GM12878 (cell line): ENCODE data around the gene TRAIP. TPM values are rescaled to one million over a fixed set of nuclear protein-coding genes. Genes with fewer than 3 reads are reported as not detected.

Experiments used
- ATAC-seq: fragments of 200-7000 bp; cut with Tn5 transposase; 3 replicates; pipeline ENCODE4 v1.9.1; 2020; ENCODE audit warnings: mild to moderate bottlenecking, moderate library complexity
- BruUV-seq: library from RNA; stranded (reverse); fragments of 400-500 nt; replicated peaks from 2 replicates; lab custom pipeline; 2021; lab: Mats Ljungman, UMichigan
- CTCF ChIA-PET: fragments of 300-600 bp; sonication (Branson Sonifier 250); formaldehyde crosslinking; extraction: SDS; loops from one replicate; lab custom pipeline; 2021; ENCODE audit warnings: inconsistent platforms; lab: Yijun Ruan, JAX
- POLR2A ChIA-PET: fragments of 350-600 bp; formaldehyde crosslinking; extraction: SDS; loops from one replicate; lab custom pipeline; 2021; ENCODE audit warnings: inconsistent platforms; lab: Charles Lee
- RAD21 ChIA-PET: fragments of 300-600 bp; sonication (Branson Sonifier 250); formaldehyde crosslinking; loops from one replicate; lab custom pipeline; 2023; ENCODE audit warnings: antibody characterized with exemption; ENCODE audit not compliant: unreplicated experiment; lab: Charles Lee
- SMC1A ChIA-PET: fragments of 300-600 bp; sonication (Branson Sonifier 250); formaldehyde crosslinking; loops from one replicate; lab custom pipeline; 2023; ENCODE audit not compliant: unreplicated experiment, uncharacterized antibody; lab: Charles Lee
- DNase-seq: peaks from one replicate; pipeline ENCODE4 v3.0.0-alpha.2; 2011; ENCODE audit warnings: low read depth, low spot score
- FAIRE-seq: peaks from 3 replicates; lab custom pipeline; 2011; peaks lifted over from hg19 to GRCh38; lab: Jason Lieb, UNC
- H2AFZ ChIP-seq: 2 replicates; pipeline ENCODE4 v1.6.0; 2011; ENCODE audit warnings: low read depth, low read length, control low read depth; ENCODE audit not compliant: control insufficient read depth
- H3K27ac ChIP-seq: 2 replicates; pipeline ENCODE4 v1.5.1; 2011; ENCODE audit warnings: control low read depth; ENCODE audit not compliant: control insufficient read depth, insufficient read depth
- H3K27me3 ChIP-seq, 2 experiments: replicated peaks in 1 of 2; 2 replicates each; pipeline versions ENCODE4 v1.6.0 to v1.6.1; 2011; ENCODE audit warnings: low read length in 1 of 2; ENCODE audit not compliant: control insufficient read depth in 2 of 2, insufficient read depth in 2 of 2
- H3K36me3 ChIP-seq, 2 experiments: 2 replicates each; pipeline ENCODE4 v1.5.1; 2011; ENCODE audit warnings: low read length in 1 of 2; ENCODE audit not compliant: control insufficient read depth in 2 of 2, insufficient read depth in 2 of 2
- H3K4me1 ChIP-seq: 2 replicates; pipeline ENCODE4 v1.6.1; 2011; ENCODE audit warnings: mild to moderate bottlenecking, low read length, moderate library complexity, mixed read lengths; ENCODE audit not compliant: control insufficient read depth, insufficient read depth
- H3K4me2 ChIP-seq: 2 replicates; pipeline ENCODE4 v1.6.0; 2011; ENCODE audit warnings: control low read depth; ENCODE audit not compliant: control insufficient read depth, insufficient read depth
- H3K4me3 ChIP-seq: fragments of 200-600 bp; sonication (generic); 2 replicates; pipeline ENCODE4 v1.5.1; 2016
- H3K79me2 ChIP-seq: 2 replicates; pipeline ENCODE4 v1.6.0; 2011; ENCODE audit warnings: low read length; ENCODE audit not compliant: control insufficient read depth, insufficient read depth
- H3K9ac ChIP-seq: 2 replicates; pipeline ENCODE4 v1.8.0; 2011; ENCODE audit warnings: low read length, control low read depth, mixed read lengths; ENCODE audit not compliant: control insufficient read depth, insufficient read depth
- H3K9me3 ChIP-seq: replicated peaks from 3 replicates; pipeline ENCODE4 v1.5.1; 2011; ENCODE audit warnings: mild to moderate bottlenecking, low read length; ENCODE audit not compliant: control insufficient read depth, insufficient read depth
- H4K20me1 ChIP-seq: 2 replicates; pipeline ENCODE4 v1.6.0; 2011; ENCODE audit not compliant: control insufficient read depth, insufficient read depth
- CHD2 ChIP-seq: IDR thresholded peaks from 2 replicates; pipeline ENCODE4 v1.6.1; 2011; ENCODE audit warnings: low read depth, low read length, improper control_type of control experiment, borderline replicate concordance
- JUNB ChIP-seq: IDR thresholded peaks from 2 replicates; pipeline ENCODE4 v1.6.1; 2016; ENCODE audit warnings: antibody characterized with exemption, mild to moderate bottlenecking
- LARP7 ChIP-seq: fragments of 450-650 bp; IDR thresholded peaks from 2 replicates; pipeline ENCODE4 v1.6.1; 2017; ENCODE audit warnings: mild to moderate bottlenecking
- NBN ChIP-seq: fragments of 450-650 bp; IDR thresholded peaks from 2 replicates; pipeline ENCODE4 v1.6.1; 2016
- NFXL1 ChIP-seq: fragments of 450-650 bp; IDR thresholded peaks from 2 replicates; pipeline ENCODE4 v1.6.1; 2017; ENCODE audit warnings: antibody characterized with exemption, mild to moderate bottlenecking, borderline replicate concordance
- NFYA ChIP-seq: IDR thresholded peaks from 2 replicates; pipeline ENCODE4 v1.6.1; 2011; ENCODE audit warnings: low read depth, mild to moderate bottlenecking, low read length, improper control_type of control experiment, borderline replicate concordance
- PAX5 ChIP-seq: IDR thresholded peaks from 2 replicates; pipeline ENCODE4 v1.6.1; 2011; ENCODE audit warnings: low read depth, low read length, borderline replicate concordance
- POU2F2 ChIP-seq: IDR thresholded peaks from 3 replicates; pipeline ENCODE4 v1.6.1; 2011; ENCODE audit warnings: low read depth, mild to moderate bottlenecking, low read length, borderline replicate concordance
- RBBP5 ChIP-seq: fragments of 200-600 bp; sonication (generic); conservative IDR thresholded peaks from 2 replicates; pipeline ENCODE4 v1.6.1; 2016
- SMAD5 ChIP-seq: IDR thresholded peaks from 2 replicates; pipeline ENCODE4 v1.6.1; 2016; ENCODE audit warnings: antibody characterized with exemption, low read depth
- SMC3 ChIP-seq: IDR thresholded peaks from 2 replicates; pipeline ENCODE4 v1.6.1; 2011; ENCODE audit warnings: low read length, improper control_type of control experiment, borderline replicate concordance
- STAT3 ChIP-seq: IDR thresholded peaks from 2 replicates; pipeline ENCODE4 v1.6.1; 2011; ENCODE audit warnings: low read depth, low read length, improper control_type of control experiment
- TAF1 ChIP-seq: IDR thresholded peaks from 2 replicates; pipeline ENCODE4 v1.6.1; 2011; ENCODE audit warnings: mild to moderate bottlenecking, low read depth, low read length, borderline replicate concordance
- TCF12 ChIP-seq: IDR thresholded peaks from 2 replicates; pipeline ENCODE4 v1.6.1; 2011; ENCODE audit warnings: low read depth, mild to moderate bottlenecking, low read length
- TCF3 ChIP-seq: IDR thresholded peaks from 2 replicates; pipeline ENCODE4 v1.6.1; 2012; ENCODE audit warnings: low read depth, mild to moderate bottlenecking, low read length, borderline replicate concordance; ENCODE audit not compliant: insufficient read depth
- YY1 ChIP-seq: IDR thresholded peaks from 2 replicates; pipeline ENCODE4 v1.6.1; 2011; ENCODE audit warnings: low read depth, mild to moderate bottlenecking, low read length
- WGBS: methylation state at CpG from one replicate; pipeline ENCODE4 v1.1.6; 2016; ENCODE audit warnings: low lambda C conversion rate; ENCODE audit not compliant: insufficient replicate concordance, insufficient coverage; ENCODE audit errors: missing lambda C conversion rate; 5-methylcytosine and 5-hydroxymethylcytosine counted together
- in situ Hi-C: fragments of 300-500 bp; cut with MboI; formaldehyde crosslinking; loops from 9 replicates; pipeline ENCODE4 v1.14.3; 2018; ENCODE audit warnings: mixed read lengths
- intact Hi-C: fragments of 100-400 bp; cut with micrococcal nuclease; formaldehyde crosslinking; loops from one replicate; pipeline ENCODE4 v1.14.2; 2022; ENCODE audit not compliant: unreplicated experiment
- polyA plus RNA-seq, 11 experiments: library from polyadenylated mRNA; depleted of rRNA in 4 of 11; unstranded in 6 of 11; stranded (reverse) in 5 of 11; fragments of >200 nt; fragmentation: Nextera tagmentation in 4 of 11; fragmentation: Illumina TruSeq in 1 of 11; extraction: Ambion mirVana in 4 of 11; extraction: Trizol in 1 of 11; gene quantifications; 1 replicate in 1 of 11; 2 replicates in 10 of 11; pipeline versions ENCODE4 v1.2.1 to v1.2.3, GENCODE V29; 2011 to 2016; ENCODE audit warnings: inconsistent platforms in 2 of 11, missing spikeins in 2 of 11, low read depth in 1 of 11
- total RNA-seq, 4 experiments: library from RNA; depleted of rRNA in 3 of 4; stranded (reverse); fragments of >200 nt in 3 of 4; fragmentation: Illumina TruSeq in 1 of 4; extraction: Trizol in 1 of 4; gene quantifications; 2 replicates each; pipeline versions ENCODE4 v1.2.1 to v1.2.3, GENCODE V29; 2013 to 2021
- TF ChIP-seq, protein P1 (sequence below): fragments of 150-350 bp; IDR thresholded peaks from 2 replicates; pipeline ENCODE4 v1.6.1; 2016; ENCODE audit warnings: low read depth, low read length
- TF ChIP-seq, protein P2 (sequence below): fragments of 450-650 bp; IDR thresholded peaks from 2 replicates; pipeline ENCODE4 v1.6.1; 2016; ENCODE audit warnings: mild to moderate bottlenecking

Gene TRAIP
- total and polyA plus RNA-seq, 10 of the 15 experiments (the other 5 are each of a cell fraction or from before 2014, with no cell fraction given), result 15.9 to 37.0 (median 23.1) TPM

DNA sequence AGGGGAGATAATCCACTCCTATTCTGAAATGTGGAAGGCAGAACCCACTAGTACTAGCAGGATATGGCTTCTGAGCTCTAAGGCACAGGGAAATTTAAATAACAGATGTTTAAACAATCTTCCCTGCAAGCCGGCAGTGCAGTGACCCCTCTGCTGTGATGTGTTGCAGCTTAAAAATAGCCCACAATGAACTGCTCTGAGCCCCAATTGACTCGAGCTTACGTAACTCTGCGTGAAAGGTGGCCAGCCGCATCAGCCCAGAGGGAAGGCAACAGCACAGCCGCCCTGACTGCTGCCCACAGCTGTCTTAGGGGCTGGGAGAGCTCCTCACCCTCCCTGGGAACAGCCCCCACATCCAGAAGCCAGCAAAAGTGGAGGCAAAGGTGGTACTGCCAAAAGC is 25.8 kb upstream of the TRAIP start (continued):
- TF ChIP-seq, protein P1, sequence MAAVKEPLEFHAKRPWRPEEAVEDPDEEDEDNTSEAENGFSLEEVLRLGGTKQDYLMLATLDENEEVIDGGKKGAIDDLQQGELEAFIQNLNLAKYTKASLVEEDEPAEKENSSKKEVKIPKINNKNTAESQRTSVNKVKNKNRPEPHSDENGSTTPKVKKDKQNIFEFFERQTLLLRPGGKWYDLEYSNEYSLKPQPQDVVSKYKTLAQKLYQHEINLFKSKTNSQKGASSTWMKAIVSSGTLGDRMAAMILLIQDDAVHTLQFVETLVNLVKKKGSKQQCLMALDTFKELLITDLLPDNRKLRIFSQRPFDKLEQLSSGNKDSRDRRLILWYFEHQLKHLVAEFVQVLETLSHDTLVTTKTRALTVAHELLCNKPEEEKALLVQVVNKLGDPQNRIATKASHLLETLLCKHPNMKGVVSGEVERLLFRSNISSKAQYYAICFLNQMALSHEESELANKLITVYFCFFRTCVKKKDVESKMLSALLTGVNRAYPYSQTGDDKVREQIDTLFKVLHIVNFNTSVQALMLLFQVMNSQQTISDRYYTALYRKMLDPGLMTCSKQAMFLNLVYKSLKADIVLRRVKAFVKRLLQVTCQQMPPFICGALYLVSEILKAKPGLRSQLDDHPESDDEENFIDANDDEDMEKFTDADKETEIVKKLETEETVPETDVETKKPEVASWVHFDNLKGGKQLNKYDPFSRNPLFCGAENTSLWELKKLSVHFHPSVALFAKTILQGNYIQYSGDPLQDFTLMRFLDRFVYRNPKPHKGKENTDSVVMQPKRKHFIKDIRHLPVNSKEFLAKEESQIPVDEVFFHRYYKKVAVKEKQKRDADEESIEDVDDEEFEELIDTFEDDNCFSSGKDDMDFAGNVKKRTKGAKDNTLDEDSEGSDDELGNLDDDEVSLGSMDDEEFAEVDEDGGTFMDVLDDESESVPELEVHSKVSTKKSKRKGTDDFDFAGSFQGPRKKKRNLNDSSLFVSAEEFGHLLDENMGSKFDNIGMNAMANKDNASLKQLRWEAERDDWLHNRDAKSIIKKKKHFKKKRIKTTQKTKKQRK, result no peak
- TF ChIP-seq, protein P2, sequence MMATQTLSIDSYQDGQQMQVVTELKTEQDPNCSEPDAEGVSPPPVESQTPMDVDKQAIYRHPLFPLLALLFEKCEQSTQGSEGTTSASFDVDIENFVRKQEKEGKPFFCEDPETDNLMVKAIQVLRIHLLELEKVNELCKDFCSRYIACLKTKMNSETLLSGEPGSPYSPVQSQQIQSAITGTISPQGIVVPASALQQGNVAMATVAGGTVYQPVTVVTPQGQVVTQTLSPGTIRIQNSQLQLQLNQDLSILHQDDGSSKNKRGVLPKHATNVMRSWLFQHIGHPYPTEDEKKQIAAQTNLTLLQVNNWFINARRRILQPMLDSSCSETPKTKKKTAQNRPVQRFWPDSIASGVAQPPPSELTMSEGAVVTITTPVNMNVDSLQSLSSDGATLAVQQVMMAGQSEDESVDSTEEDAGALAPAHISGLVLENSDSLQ, result no peak
- TF ChIP-seq RBBP5 (no peak), NFYA (no peak), PAX5 (no peak)

DNA sequence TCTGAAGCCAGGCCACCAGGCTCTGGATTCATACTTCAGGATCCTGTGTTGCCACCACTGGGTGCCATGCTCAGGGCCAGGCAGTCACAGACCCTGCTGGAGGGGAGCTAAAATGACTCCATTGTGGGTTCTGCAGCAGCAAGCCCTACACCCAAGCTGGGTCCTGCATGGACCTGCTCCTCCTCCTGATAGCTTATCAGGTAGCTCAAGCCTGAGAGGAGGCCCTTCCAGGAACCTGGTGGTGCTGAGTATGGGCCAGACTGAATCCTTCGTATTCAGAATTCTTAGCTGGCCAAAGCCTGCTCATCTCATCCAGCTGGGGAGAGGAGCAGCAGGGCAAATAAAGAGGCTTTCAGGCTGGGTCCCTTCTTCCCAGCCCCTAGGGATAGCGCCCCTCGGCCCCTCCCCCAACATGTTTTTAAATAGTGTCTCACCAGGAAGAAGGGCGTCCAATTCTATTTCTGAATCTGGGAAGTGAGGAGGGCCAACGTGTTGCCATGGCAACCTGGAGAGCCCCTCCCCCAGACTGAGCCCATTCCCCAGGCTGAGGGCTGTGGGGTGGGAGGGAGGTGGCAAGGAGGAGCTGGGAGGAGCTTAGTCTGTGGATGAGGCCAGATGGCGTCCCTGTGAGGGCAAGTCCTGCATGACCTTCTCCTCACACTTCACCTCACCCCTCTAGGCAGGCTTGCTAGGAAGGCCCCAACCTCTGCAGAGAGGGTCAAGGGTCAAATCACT is 24.4 kb upstream of the TRAIP start:
- Histone ChIP-seq H3K36me3 (no peaks in the 10 kb centered on the region), H3K9ac (no peak overlapping the region), H3K79me2 (no peaks in the 10 kb centered on the region), H2AFZ (no peak overlapping the region), H3K9me3 (no peaks in the 10 kb centered on the region), H4K20me1 (no peaks in the 10 kb centered on the region), H3K4me1 (no peaks in the 10 kb centered on the region), H3K4me3 (no peak overlapping the region), H3K4me2 (no peak overlapping the region), H3K27ac (no peak overlapping the region), H3K27me3 (peaks cover 0 to 2% of the 10 kb centered on the region in 2 experiments; a peak in 2 of 4 replicates)
- DNase-seq, result no peak
- intact Hi-C loops, result no loop called here
- in situ Hi-C loops, result no loop called here
- SMC1A ChIA-PET, result interaction anchor here (0.6 kb wide), 1 partner anchor 26 kb away, joined by 3 read pairs; no protein-coding TSS in a partner anchor
- FAIRE-seq, result no peak
- POLR2A ChIA-PET, result no interaction called here
- WGBS, result 19% methylated on average over 6 of the region's 6 CpGs
- no peak for ATAC-seq
- RAD21 ChIA-PET, result no interaction called here
- no TSS peak for BruUV-seq
- CTCF ChIA-PET, result no interaction called here
- TF ChIP-seq TCF12 (no peak), TCF3 (no peak), SMC3 (no peak), SMAD5 (no peak), TAF1 (no peak), CHD2 (no peak), LARP7 (no peak), POU2F2 (no peak), NBN (no peak), STAT3 (no peak), JUNB (no peak), NFXL1 (no peak), YY1 (no peak)
